ENCODE data around the gene PPM1L.
"Not testable (repeated sequence)": the region's sequence is repeated elsewhere in the genome, so short reads cannot be mapped to it uniquely, and the experiment has no call there.

The PPM1L gene

DNA sequence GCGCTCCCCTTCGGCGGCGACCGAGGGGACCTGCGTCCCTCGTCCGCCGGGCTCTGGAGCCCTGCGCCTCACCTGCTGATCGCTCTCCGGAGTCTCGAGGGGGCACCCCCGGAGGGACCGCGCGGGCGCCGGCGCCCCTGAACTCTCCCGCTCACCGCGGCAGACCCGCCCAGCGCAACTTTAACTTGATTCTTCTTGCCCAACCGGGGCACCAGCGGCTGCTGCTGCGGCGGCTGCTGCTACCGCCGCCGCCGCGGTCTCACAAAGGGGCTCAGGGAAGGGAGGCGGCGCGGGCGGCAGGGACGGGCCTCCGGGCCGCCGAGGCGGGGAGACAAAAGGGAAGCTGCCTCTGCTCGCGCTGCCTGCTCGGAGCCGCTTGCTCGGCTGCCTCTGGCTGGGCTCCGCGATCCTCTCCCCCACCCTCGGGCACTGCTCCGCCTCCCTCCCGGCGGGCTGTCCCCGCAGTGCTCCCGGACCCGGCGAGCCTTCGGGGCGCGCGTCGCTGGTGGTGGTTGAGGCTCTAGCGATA lies at the start of gene PPM1L:
Gene PPM1L, plus strand, starts transcription at position 456 of the 529 bp plus-strand sequence.
- H3K27ac ChIP-seq, result peak within 1 kb of the TSS; percentile 67 to 96 (median 90)
- H3K4me3 ChIP-seq, result peak within 1 kb of the TSS; percentile 64 to 85 (median 81)

DNA sequence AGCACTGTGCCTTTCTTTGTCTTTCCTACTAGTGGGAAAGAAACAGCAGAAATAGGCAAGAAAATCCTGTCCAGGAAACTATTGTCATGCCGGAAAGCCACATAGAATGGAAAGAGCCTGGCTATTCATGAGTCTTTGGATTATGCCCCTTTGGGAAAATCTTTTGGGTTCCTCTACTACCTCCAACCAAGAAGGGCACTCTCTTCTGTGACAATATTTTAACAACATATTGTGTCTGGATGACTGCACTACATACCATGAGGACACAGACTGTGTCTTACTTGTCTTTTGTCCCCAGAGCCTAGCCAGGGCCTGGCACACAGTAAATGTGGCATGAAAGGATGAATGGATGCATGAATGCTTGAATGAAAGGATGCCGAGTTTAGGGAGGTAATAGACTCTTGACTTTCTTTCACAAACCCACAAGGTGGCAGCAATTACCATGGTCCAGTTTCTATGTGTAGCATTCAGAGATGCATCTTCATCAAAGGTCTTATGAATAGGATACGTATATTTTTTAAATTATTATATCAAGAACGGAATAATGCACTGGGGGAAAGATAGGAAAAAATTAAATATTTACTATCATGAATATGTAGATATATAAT lies 48.7 kb upstream of the PPM1L start:
- Histone ChIP-seq H3K27ac (no peak overlapping the region), H3K4me3 (no peak overlapping the region)

DNA sequence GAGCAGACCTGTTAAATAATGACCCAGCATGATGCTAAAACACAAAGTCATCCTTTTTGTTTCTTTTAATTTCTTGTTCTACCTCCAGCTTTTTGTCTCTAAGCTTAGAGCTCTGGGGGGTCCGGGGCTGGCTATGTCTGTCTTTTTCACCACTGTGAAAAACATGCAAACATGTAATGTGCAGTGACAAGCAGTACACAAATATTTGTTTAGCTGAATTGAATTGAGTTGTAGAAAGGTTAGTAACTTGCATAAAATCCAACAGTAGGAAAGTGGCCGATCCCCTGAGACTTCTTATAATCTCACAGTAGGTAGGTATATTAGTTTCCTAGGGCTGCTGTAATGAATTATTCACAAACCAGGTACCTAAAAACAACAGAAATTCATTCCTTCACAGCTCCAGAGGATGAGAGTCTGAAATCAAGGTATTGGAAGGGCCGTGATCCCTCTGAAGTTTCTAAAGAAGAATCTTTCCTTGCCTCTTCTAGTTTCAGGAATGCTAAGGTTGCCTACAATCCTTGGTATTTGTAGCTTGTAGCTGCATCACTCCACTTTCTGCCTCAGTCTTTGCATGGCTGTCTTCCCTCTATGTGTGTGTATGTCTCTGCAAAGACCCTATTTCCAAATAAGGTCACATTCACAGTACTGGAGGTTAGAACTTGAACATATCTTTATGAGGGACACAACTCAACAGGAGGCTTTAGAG lies 46.4 kb upstream of the PPM1L start:
- no peak overlapping the region for H3K27ac ChIP-seq
- H3K4me3 ChIP-seq, result no peak overlapping the region

DNA sequence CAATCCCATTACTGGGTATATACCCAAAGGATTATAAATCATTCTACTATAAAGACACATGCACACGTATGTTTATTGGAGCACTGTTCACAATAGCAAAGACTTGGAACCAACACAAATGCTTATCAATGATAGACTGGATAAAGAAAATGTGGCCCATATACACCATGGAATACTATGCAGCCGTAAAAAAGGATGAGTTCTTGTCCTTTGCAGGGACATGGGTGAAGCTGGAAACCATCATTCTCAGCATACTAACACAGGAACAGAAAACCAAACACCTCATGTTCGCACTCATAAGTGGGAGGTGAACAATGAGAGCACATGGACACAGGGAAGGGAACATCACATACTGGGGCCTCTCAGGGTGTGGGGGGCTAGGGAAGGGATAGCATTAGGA lies 42.9 kb upstream of the PPM1L start:
- not testable (repeated sequence) for H3K4me3 ChIP-seq

DNA sequence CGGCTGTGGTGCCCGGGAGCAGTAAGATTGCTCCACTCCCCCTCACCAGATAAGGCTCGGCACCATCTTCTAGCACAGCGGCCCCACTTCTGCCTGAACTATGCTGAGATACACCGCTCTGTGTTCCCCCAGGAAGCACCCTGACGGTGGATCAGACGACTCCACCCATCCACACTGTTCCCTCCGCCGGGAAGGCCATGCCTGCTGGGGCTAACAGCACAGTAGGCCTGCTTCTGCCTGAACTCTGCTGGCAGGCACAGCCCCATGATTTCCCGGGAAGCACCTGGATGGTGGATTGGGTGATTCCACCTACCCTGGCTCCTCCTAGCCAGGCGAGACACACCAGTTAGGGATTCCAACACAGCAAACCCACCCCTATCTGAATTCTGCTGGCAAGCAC lies 36.3 kb upstream of the PPM1L start:
- H3K27ac ChIP-seq, result peak overlapping the region in 4 of 21 experiments; percentile 7 to 77 (median 50)
- H3K4me3 ChIP-seq, result no peak overlapping the region

More for the DNA sequence above, 42.9 kb upstream of the PPM1L start:
- H3K27ac ChIP-seq, result not testable (repeated sequence)

DNA sequence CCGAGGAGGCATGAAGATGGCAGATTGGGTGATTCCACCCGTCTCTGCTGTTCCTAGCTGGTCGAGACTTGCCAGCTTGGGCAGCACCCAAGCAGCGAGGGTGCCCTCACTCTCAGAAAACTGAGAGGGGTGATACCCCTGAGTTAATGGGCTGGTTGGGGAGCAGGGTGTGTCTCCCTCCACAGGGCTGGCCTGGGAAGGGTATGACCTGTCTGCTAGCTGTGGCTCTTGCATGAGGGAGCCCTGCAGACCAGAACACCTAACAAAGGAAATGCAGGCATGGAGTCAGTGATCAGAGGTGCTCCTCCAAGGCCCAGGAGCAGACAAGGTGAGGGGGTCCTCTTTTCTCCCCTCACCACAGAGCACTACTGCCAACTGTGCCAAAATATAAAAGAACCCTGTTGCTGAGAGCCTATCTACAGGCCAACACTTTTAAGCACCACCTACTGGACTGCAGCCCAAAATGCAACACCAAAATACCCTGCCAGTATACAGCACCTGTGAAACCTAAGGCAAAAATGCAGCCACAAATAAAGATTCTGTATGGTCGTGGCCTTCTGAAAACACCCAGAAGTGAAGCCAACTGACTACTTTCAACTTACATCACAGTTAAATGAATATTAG lies 35.8 kb upstream of the PPM1L start:
- Histone ChIP-seq H3K27ac (peak overlapping the region in 1 of 21 experiments; percentile 77), H3K4me3 (no peak overlapping the region)

DNA sequence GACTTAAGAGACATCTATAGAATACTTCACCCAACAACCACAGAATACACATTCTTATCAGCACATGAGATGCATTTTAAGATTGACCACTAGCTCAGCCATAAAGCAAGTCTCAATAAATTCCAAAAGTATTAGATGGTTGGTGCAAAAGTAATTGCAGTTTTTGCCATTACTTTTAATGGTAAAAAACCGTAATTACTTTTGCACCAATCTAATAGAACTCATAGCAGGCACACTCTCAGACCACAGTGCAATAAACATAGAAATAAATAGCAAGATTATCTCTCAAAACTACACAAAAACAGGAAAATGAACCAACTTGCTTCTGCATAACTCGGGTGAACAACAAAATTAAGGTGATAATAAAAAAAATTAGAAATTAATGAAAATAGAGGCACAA lies 33.7 kb upstream of the PPM1L start:
- Histone ChIP-seq H3K4me3 (no peak overlapping the region), H3K27ac (no peak overlapping the region)

DNA sequence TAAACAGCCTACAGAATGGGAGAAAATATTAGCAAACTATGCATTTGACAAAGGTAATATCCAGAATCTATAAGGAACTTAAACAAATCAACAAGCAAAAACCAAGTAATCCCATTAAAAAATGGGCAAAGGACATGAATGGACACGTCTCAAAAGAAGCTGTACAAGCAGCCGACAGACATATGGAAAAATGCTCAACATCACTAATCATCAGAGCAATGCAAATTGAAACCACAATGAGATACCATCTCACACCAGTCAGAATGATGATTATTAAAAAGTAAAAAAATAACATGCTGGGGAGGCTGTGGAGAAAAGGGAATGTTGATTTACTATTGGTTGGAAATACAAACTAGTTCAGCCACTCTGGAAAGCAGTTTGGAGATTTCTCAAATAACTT lies 30.7 kb upstream of the PPM1L start:
- Histone ChIP-seq H3K4me3 (no peak overlapping the region), H3K27ac (no peak overlapping the region)

DNA sequence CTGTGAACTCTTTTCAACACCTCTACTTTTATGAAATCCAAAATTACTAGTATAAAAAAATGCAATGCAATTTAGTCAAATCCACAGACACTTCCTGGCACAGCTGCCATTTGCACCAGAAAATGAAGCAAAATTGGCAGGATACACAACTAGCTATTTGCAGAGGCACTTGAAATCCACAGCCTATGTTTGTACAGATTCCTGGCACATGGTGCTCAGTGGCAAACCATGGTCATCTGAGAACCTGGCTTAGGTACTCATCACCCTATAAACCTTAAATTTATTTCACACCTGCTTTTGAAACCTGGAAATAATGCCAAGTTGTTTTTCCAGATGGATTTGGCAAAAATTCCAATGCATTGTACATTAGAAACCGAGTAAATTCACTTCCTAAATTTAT lies 20.2 kb upstream of the PPM1L start:
- H3K4me3 ChIP-seq, result no peak overlapping the region
- no peak overlapping the region for H3K27ac ChIP-seq

DNA sequence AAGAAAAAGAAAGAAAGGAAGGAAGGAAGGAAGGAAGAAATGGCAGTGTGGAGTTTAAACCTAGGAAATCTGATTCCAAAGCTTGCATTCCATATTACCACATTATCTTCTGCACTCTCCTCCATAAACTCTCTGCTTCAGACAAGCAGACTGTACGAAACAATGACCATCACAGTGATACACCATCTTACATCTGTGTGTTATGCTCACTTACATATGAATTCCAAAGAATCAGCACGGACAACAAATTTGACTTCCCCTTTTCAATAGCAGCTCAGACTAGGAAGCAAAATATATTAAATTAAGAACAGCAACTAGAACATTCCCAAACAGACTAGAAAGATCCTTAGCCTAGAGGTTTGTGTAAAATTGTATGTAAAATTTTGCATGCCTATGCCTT lies 18.0 kb upstream of the PPM1L start:
- no peak overlapping the region for H3K4me3 ChIP-seq
- H3K27ac ChIP-seq, result no peak overlapping the region

DNA sequence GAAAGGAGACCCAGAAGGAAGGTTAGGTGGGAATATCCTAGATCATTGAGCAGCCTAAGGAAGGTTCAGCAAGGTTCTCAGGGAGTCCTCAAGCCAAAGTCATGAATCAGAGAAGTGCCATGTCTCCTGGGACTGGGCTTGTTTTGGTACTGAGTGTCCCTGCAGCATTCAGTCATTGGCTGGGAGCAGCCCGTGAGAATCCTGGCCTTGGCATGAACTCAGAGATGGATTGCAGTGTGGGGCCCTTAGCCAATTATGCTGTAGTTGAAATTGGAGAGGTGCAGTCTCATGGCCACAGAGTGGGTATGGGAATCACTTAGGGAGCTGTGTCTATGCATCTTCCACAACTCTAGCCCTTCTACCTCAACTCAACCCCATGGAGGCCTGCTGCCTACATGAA lies 17.0 kb upstream of the PPM1L start:
- no peak overlapping the region for H3K27ac ChIP-seq
- H3K4me3 ChIP-seq, result no peak overlapping the region

DNA sequence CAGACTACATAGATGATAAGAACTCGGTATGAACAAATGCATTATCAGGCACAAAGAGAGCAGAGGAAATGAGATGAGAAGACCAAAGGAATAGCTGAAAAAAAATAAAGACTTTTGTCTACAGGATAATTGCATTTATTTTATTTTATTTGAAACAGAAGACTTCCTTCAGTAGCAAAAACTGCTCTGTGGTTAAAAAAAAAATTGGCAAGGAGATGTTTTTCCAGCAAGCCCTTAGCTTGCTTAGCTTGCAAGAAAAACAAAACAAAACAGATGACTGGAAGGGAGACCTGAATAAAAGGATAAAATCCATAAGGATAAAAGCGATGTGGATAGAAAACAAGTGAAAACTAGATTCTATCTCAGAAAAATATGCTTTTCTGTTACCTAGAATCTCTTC lies 9.1 kb upstream of the PPM1L start:
- Histone ChIP-seq H3K4me3 (no peak overlapping the region), H3K27ac (no peak overlapping the region)

DNA sequence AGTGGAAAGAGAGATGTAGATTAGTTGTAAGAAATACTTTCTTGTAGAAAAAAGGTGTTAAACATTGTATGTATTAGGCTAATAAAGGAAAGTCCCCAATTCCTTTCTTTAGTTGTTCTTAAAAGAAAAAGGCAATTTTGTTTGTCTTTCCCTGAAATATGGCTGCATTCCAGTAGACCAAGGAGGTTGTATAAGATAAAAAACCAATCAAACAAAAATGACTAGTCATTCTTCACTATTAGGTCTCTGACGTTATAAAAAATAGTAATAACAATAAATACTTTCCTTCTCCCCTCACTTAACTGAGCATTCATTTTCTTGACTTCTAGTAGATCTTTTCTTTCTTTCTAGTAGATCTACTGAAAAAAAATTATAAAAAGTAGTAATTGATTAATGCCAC lies 8.6 kb upstream of the PPM1L start:
- Histone ChIP-seq H3K27ac (no peak overlapping the region), H3K4me3 (no peak overlapping the region)

DNA sequence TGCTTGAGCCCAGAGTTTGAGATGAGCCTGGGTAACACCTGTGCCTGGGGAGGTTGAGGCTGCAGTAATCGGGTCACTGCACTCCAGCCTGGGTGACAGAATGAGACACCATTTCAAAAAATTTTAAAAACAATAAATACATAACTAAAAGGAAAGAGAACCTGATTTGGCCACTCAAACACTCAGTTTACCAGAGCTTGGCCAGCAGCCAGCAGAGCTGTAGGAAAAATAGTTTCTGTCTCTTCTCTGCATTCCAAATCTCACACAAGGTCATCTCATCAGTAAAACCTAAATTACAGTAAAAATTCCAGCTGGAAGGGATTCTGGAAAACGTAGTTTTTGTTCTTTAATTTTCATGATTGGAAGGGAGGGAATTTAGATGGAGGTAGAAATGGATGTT lies 7.8 kb upstream of the PPM1L start:
- Histone ChIP-seq H3K27ac (no peak overlapping the region), H3K4me3 (no peak overlapping the region)

DNA sequence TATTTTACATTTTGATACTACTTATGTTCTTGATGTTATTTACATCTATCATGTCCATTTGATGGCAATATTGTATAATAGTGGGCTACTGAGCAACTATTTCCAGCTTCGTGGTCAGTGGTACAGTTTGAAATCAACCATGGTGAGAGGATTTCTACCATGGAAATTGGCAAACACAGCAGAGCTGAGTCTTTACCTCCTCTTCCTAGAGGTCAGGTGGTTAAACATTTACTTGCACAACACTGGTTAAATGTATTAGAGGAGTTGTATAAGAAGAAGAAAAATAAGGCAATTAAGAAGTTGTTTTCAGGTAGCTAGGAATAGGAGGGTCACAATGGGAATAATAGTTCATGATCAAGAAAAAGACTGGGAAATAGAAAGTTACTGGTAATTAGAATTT lies 7.2 kb upstream of the PPM1L start:
- no peak overlapping the region for H3K27ac ChIP-seq
- H3K4me3 ChIP-seq, result no peak overlapping the region

DNA sequence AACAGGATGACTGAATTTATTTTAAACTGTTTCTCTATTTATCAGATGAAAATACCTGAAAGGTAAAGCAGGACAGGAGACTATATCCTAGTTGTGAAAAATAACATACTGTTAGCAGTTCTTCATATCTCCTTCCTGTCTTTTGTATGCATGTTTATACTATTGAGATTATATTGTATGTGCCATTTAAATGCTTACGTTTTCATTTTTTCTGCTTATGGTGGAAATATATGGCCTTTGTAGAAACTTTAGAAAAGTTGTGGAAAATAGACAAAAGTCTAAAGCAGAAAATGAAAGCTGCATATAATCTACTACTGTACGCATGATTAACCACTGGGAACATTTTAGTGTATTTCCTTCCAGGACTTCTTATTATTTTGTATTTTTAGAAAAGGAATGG lies 2.1 kb upstream of the PPM1L start:
- peak overlapping the region in 8 of 21 experiments; percentile 85 to 93 (median 91) for H3K27ac ChIP-seq

DNA sequence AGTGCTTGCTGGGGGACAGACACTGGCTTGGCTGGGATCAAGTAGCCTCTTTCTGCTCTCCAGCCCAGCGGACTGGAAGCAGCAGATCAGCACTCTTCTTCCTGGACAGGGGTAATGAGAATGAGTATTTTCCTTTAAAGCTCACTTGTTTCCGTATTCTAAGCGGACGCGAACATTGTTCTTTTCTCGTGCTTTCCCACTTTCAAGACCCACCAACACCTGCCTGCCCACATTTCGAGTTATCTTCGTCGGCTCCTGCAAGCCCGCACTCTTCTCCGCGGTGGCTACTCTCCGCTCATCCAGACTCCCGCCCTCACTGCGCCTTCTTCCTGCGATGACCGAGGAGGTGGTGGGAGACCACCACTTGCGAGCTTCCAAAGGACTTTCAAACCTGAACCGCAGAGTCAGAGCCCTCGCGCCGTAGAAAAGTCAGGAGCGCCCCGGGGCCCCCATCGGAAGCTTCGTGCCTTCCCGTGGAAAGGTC lies 1.6 kb upstream of the PPM1L start:
- Histone ChIP-seq H3K27ac (peak overlapping the region; percentile 65 to 96 (median 90)), H3K4me3 (peak overlapping the region; percentile 64 to 85 (median 81))

More for the DNA sequence above, 2.1 kb upstream of the PPM1L start:
- peak overlapping the region; percentile 64 to 85 (median 81) for H3K4me3 ChIP-seq

DNA sequence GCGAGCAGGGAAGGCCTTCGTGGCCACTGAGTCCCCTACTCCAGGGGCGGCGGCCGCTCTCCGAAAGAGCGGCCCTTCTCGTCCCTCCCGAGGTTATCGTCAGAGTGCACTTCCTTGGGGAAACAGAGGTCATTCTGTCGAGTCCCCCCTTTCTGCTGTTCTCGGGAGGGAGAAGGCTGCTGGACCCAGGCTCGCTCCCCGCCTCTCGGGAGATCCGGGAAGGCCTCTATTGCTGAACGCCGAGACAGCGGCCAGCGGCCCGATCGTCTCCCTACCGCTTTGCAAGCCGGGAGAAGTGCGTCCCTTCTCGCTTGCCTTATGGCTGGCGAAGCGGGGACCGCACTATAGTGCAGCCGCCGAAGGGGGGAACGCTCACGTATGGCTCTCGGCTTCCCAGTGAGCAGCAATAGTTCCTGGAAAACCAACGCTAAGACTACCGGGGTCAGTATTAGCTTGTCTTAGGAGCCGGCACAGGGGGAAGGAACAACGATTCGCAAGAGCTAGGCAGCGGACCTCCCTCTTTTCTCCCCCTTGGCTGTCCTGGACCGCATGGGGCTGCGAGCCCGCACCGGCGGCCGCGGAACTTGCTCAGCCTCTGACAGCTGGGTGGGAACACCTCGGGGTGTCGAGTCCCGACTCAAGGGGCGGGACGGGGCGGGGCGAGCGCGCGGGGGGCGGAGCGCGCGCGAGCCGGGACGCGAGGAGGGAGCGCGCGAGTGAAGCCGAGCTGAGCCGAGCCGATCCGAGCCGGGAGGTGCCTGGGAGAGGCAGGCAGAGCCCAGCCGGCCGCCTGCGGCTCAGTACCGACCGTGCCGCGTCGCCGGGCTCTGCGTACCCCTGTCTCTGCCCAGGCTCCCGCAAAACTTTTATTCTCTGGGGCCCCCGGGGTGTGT lies 930 bp upstream of the PPM1L start:
- H3K4me3 ChIP-seq, result peak overlapping the region; percentile 64 to 85 (median 81)
- peak overlapping the region; percentile 65 to 96 (median 90) for H3K27ac ChIP-seq

DNA sequence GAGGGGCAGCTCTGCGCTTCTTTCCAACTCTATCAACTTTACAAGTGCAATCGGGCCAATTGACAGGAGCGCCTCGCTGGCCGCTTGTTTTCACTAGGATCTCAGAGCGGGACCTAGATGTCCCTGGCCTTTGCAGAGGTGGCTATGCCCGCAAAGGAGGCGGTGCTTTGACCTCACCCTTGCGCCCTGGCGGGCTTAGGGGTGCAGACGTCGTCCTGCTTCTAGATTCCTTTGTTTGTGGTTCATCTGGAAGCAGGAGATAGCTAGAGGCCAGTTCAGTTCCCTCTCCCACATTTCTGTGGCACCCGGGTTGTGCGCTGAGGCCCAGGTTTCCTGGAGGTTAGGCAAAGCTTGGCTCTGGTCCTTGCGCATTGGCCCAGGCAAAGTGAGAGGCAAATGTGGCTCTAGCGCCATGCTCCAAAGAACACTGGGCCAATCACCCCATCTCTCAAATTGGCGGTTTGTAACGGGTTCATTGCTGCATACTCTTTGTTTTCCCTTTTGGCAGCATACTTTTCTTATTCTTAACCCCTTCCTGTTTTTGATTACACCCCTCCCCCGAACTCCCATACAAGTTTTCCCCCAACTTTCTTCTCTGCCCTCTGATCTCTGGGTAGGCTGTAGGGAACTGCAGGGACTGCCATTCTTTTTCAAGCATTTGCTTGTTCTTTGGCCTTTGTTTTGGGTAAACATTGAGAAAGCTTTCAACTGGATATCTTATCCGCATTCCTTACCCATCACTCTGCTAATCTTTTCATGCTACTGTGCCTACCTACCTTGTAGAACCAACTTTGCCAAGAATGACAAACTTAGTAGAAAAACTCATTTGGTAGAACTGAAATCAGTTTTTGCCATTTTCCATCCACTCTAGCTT lies 1.4 kb downstream of the PPM1L start:
- no peak overlapping the region for H3K27ac ChIP-seq

More for the DNA sequence above, 1.4 kb downstream of the PPM1L start:
- peak overlapping the region; percentile 64 to 85 (median 81) for H3K4me3 ChIP-seq

Measured in skin epidermis (tissue), 12 donors.